HPDE6-E6E7 (cell line): ENCODE measurements around the gene CPA5.
"Not testable (repeated sequence)": the region's sequence is repeated elsewhere in the genome, so short reads cannot be mapped to it uniquely, and the experiment has no call there.

Experiments
- DNase-seq: peaks from one replicate; pipeline ENCODE4 v3.0.0; 2011; ENCODE audit warnings: missing footprints; ENCODE audit errors: extremely low spot score

Gene CPA5

DNA sequence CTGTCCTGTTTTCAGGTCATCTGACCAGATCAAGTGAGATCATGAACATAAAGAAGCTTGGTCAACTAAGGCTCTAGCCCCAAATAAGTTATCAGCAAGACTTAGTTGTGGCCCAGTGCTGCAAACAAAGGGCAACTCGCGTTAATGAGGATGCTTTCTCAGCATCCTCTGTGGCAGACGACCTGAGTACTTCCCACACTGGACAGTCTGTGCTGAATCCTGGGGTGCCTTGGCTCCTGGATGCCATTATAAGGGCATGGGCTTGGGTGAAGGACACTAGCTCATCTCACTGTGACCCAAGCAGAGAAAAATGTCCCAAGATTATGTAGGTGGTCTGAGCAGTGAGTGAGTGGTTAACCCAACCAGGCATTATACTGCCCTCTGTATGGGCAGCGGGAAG is 13.9 kb downstream of the CPA5 start:
- no peak for DNase-seq

DNA sequence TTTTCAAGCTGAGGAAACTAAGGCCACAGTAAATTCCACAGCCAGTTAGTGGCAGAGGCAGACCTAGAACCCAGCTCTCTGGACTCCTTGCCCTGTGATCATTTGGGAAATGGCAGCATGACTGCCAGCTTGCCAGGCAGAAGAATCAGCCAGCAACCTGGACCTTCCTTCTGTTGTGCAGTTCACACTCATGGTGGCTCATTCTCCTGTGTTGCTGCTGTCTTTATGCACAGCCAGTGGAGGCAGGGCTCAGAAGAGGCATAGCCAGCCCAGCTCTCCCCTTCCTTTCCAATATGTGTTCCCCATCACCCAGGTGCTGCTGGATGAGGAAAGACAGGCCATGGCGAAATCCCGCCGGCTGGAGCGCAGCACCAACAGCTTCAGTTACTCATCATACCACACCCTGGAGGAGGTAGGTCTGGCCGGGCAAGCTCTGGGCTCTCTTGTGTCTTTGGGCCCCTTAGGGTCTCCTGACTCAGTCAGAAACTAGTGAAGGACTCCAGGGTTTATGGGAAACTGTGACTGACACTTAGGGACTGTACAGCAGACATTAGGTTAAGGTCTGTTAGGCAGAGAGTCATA is 14.8 kb downstream of the CPA5 start:
- DNase-seq = no peak

DNA sequence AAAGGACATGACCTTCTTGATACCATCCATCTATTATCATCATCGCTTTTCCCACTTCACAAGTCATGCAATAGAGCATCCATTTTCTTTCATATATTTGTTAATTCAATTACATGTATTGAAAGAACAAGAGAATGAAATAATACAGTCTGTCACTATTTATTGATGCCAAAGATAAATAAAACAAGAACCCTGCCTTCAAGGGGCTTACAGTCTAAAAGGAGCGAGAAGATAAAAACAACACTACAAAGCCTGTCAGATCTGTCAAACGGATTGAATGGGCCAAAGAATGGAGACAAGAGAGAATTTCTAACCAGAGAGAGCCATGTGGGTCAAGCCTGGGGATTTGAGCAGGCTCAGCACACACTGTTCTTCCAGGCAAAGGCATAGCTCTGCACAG is 15.9 kb downstream of the CPA5 start:
- no peak for DNase-seq

DNA sequence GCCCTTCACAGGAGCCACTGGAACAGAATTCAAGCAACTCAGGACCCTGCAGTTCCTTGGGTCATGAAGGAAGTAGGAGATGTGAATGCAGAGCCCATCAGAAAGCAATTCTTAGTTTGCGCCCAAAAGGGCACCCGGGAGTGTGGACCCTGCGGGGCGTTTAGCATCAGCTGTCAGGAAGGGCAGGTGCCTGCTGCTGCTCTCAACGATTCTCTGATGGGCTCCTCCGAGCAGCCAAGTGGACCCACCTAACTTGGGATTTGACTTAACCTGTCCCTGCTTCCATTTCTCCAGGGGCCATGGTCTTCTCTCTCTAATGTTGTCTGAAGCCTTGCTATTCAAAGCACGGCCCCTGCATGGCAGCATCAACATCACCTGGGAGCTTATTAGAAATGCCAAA is 17.1 kb downstream of the CPA5 start:
- no peak for DNase-seq

DNA sequence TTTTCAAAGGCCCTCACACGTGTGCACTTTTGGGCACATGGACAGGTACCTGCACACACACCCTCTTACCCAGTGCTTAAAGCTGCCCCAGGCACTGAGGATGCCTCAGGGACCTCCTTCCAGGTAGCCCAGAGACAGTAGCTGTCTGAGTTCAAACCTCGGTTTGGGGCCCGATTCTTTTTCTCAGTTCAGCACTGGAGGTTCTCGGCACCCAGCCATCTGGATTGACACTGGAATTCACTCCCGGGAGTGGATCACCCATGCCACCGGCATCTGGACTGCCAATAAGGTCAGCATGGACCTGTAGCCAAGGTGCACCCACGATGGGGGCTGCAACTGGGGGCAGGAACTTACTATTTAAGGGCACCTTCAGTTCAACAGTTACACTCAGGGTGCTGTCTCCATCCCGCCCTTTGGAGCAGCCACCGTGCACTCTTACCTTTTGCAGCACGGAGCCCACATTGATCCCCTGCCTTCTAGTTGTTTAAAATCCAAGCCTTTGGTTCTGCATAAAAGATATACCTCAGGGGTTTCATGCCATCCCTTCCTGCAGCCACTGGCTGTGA is 17.7 kb downstream of the CPA5 start:
- no peak for DNase-seq

DNA sequence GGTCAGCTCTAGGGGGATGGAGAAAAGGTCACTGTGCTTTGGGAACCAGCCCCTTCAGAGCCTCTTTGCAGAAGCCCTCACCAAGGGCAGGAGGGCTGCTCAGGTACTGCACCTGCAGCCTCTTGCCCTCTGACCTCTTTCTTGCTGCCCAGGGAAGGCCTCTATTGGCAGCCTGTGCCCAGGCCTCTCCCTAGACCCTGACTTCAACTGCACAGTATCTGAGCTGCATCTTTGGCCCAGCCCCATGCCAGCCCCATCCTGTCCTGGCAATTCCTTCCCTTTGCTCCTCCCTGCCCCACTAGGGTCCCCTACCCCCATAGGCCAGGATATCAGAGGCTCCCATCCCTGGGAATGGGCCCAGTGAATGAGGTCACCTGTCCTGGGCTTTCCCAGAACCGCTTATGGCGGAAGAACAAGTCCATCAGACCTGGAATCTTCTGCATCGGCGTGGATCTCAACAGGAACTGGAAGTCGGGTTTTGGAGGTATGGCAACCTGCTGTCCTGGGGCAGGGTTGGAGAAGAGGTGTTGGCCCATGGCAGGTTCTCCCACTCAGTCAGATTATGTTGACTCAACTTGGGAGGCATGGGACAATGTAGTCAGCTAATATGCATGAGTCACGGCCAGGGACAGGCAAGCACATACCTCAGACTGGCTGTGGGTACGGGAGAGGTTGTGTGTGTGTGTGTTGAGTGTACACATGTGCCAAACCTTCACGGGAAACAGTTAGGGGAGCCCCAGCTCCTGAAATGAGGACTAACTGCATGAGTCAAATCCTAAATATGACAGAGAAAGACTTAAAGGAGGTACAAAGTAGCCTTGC is 18.6 kb downstream of the CPA5 start:
- peak; percentile 78 for DNase-seq

DNA sequence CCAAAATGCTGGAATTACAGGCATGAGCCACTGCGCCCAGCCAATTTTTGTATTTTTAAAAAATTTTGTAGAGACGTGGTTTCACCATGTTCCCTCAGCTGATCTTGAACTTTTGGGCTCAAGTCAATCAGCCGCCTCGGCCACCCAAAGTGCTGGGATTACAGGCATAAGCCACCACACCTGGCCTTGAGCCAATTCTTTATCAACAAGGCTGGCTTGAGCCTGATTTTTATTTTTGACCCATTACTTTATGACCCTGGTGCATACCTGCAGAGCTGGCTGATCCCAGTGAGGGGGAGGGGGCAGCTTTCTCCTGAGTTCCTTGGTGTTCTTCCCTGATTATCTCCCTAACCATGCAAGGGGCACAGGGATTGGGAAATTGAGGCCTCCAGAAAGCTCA is 19.8 kb downstream of the CPA5 start:
- no peak for DNase-seq

DNA sequence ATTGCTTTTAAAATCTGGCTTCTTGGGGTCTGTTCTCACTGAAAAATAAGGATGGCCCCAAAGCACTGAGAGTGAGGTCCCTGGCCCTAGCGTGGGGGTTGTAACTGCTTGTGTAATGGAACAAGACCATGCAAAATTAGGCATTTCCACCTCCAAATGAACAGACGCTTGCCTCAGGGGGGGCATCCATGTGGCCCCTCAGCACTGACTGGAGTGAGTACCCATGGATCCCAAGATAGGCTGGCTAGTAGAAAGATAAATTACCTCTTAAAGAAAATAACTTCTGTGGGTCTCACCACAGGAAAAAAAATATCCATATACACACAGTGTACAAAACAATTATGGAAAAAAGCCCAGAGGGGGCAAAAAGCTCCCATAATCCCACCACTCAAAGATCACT is 20.5 kb downstream of the CPA5 start:
- no peak for DNase-seq

DNA sequence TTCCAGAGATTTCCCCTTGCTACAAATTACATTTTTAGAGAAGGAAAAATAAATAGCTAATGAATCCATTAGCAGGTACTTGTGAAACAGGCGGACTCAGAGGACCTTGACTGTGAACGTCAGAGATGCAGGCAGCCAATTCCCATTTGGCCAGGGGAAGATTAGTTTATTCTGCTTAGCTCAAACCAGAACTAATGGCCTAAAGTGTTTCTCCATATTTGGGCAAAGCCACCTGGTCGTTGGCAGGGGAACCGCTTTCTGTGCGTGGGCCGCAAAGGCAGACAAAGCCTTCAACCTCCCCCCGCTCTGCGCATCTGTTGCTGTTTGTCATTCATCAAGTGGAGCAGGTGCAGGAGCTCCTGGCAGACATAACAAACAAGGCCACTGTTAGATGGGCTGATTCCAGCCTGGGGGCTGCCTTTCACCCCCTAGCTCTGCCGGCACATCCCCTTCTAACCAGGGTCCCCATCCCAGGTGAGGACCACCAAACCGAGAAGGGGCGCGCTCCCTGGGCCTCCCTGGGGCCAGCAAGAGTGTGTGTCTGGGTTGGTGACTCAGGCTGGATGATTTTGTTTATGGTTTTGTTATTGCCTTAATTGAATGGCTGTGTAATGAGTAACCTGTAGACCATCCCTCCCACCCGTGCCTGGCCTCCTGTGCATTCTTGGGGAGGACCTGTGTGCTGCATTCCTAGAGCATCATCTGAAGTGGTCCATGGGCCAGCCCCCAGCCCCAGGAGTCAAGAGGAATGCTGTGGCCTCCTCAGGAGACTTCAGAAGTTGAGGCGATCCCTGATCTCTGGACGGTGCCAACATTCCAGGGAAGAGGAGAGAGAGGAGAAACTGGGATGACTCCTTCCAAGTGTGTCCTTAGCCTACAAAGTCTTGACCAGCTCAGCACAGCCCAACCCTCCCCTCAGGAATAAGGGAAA is 21.2 kb downstream of the CPA5 start:
- DNase-seq = no peak

DNA sequence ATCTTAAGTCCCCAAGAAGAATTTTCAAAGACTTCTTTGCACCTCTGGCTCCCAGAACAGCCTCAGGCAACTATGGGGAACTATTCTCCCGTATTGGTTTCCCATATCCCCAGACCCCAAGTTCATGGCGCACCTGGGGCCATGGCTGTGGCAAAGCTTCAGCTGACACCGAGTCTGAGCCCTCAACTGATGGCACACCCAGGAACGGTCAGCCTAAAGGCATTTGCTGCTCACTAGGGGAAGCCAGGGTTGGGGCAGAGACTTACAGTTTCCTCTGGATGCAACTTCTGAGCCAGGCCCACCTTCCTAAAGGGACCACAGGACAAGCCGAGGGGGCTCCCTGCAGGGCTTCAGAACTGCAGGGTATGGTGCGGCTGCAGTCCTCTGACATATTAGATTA is 21.9 kb downstream of the CPA5 start:
- DNase-seq = no peak

DNA sequence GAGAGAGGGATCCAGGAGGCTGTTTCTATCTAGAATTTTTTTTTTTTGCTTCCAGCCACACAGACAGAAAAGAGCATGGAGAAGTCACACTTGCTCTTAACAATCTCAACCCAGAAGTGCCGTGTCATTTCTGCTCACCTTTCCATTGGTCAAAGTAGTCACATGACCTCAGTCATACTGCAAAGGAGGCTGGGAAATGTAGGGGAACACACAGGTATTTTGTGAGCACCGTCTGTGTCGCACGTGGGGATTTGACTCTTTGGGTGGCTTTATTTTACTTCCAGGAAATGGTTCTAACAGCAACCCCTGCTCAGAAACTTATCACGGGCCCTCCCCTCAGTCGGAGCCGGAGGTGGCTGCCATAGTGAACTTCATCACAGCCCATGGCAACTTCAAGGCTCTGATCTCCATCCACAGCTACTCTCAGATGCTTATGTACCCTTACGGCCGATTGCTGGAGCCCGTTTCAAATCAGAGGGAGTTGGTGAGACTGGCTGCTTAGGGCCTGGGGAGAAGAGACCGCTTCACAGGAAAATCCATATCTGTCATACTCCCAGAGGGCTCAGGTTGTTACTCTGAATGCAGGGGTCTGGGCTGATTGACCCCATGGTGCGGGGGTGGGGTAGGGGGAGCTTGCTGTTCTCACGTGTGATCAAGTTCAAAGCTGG is 22.6 kb downstream of the CPA5 start:
- no peak for DNase-seq

DNA sequence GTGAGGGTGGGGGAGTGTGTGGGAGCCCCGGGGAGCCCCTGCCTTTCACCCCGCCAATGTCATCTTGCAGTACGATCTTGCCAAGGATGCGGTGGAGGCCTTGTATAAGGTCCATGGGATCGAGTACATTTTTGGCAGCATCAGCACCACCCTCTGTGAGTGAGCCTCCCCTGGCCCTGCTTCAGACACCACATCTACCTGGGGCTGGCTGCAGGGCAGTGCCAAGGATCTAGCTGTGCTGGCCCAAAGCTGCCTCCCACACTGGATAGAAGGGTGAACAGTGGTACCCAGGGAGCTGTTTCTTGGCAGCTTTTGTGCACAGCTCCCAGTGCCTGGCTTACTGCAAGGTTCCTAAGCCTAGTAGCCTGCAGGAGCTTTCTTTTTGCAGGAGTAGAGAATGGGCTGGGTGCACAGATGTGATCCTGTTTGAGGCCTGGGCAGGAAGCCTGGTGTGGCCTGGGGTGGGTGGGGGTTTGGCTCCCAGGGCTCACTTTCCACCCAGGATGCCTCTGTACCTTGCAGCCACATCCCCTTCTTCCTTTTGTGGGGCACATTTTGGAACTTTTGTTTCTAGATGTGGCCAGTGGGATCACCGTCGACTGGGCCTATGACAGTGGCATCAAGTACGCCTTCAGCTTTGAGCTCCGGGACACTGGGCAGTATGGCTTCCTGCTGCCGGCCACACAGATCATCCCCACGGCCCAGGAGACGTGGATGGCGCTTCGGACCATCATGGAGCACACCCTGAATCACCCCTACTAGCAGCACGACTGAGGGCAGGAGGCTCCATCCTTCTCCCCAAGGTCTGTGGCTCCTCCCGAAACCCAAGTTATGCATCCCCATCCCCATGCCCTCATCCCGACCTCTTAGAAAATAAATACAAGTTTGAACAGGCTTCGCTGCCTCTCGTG is 23.5 kb downstream of the CPA5 start:
- no peak for DNase-seq

DNA sequence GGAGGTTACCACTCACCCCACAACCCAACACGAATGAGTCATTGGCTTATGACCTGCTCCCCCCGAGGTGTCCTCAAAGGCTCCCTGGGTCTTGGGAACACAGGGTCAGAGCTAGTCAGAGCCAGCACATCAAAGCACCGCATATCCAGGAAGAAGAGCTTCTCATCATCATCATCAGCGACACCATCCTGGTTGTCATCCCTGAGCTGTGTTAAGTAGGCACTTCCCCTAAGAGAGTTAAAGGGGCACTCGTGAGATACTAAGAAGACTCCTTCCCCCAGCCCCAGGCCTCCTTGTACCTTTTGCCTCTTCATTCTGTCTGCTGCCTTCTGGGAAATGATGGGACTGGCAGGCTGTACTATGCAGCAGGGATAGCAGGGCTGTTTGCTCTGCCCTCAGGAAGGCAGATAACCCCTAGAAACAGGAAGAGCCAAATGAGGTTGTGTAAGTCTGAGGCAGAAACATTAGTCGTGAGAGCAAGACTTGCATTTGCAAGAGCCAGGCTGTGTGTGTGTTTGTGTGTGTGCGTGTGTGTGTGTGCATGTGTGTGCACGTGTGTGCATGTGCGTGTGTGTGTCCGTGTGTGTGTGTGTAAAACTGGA is 24.6 kb downstream of the CPA5 start:
- DNase-seq = no peak

DNA sequence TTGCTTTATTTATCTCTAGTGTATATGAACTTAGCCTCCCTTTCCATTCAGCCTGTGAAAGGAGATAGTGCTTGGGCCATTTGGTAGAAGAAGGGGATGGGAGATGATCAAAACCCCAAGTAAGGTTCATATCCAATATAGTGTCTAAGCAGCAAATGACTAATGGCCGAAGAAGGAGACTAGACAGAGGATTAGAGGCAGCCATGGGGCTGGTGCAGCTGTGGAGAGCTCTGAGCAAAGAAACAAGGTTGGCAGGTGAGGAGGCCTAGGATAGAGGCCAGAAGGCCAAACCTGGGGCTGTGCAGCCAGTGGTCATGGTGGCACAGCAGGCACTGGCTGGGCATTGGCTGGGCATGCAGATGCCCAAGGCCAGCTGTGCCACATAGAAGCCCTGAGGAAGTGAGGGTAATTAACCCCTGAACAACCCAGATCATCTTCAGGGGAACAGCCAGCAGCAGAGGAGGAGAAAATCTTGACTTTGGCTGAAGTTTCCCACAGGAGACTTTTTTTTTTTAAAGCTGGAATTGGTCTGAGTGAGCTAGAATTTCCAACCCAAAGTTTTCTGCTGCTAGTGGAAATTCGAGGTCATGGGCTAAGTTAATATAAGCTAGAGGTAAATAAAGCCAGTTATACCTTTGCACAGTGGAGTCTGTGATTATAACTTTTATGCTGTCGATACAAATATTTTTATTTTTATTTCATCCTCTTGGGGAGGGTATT is 25.4 kb downstream of the CPA5 start:
- no peak for DNase-seq

DNA sequence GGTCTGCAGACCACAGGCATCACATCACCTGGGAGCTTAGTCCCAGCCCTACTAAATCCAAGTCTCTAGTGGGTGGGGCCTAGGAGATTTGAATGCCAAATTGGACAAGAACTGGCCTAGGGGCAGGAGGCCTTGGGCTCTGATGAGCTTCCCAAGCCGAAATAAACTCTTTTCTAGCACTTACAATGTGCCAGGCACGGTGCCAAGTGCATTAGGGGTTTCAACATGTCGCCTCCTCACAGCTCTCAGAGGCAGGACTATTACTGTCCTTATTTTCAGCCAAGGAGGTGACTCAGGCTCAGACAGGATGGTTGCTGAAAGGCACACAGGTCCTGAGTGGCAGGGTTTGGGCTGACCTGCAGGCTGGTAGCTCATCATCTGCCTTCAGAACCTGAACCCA is 26.4 kb downstream of the CPA5 start:
- DNase-seq = no peak

DNA sequence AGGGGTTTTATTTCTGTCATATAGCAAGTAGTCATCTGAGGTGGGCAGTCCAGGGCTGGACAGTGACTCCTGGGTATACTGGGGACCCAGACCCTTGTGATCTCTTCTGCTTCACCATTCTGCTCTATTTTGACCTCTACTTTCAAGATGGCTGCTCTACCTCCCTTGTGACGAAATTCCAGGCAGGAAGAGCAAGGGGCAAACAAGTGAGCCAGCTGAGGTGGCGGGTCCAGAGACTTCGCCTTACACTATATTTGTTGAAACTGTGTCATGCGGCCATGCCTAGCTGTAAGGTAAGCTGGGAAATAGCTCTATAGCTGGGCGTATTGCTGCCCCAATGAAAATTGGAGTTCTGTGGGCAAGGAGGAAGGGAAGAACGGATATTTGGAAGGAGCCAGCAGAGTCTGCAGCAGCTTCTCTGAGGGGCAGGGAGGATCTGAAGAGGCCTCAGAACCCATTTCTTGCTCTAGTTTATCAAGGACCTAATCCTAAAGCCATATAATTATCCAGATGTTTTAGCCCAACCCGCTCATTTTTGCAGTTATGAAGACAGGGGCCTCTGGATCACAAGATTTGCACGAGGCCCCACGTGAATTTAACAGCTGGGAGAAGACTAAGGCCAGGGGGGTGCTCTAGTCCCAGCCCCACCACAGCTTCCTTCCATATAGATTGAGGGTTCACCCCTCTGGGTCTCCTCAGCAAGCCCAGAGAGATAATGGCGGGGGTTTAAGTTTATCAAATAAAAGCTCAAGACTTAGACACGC is 28.0 kb downstream of the CPA5 start:
- DNase-seq = no peak

DNA sequence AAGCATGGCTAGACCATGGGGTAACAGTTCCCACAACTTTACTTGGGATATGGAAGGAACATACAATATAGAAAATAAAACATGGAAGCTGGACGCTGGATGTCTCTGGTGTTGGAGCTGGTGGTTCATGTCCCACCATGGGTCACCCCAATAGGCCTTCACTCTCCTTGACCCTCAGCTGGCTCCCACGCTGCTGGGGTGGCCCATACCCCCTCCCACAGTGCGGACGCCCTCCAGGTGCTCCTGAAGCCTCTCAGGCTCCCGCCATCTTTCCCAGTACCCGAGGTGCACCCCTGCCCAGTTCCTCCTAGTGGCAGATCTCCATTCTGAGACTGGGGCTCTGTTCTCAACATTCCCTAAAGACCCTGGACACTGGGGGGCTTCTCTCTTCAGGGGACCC is 29.9 kb downstream of the CPA5 start:
- DNase-seq = no peak

DNA sequence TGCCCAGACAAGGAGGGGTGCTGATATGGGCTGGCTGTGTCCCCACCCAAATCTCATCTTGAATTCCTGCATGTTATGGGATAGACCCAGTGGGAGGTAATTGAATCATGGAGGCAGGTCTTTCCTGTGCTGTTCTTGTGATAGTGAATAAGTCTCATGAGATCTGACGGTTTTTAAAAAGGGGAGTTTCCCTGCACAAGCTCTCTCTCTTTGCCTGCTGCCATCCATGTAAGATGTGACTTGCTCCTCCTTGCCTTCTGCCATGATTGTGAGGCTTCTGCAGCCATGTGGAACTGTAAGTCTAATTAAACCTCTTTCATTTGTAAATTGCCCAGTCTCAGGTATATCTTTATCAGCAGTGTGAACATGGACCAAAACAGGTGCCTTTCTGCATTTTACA is 31.8 kb downstream of the CPA5 start:
- DNase-seq = not testable (repeated sequence)

DNA sequence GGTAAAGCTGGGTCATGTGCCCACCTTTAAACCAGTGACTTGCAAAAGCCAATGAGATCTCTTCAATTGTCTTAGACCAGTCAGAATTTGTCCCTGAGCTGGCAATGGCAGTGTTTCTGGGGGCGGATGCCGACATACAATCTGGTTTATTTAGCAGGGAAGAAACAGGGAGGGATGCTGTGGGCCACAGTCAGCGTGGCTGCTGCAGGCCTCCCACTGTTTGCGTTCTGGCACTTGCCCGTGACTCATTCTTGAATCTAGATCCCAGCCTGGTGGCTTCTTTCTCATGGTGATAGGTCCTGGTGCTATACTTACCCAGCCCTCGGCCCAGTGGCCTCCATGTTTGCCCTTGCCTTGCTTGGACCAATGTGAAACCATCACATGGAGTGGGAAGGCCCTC is 32.6 kb downstream of the CPA5 start:
- DNase-seq = no peak
